ENCODE results near the gene ZFPM1.
A peak's percentile ranks its signal among the peaks of the same experiment; 100 is the strongest.

ZFPM1 gene

DNA sequence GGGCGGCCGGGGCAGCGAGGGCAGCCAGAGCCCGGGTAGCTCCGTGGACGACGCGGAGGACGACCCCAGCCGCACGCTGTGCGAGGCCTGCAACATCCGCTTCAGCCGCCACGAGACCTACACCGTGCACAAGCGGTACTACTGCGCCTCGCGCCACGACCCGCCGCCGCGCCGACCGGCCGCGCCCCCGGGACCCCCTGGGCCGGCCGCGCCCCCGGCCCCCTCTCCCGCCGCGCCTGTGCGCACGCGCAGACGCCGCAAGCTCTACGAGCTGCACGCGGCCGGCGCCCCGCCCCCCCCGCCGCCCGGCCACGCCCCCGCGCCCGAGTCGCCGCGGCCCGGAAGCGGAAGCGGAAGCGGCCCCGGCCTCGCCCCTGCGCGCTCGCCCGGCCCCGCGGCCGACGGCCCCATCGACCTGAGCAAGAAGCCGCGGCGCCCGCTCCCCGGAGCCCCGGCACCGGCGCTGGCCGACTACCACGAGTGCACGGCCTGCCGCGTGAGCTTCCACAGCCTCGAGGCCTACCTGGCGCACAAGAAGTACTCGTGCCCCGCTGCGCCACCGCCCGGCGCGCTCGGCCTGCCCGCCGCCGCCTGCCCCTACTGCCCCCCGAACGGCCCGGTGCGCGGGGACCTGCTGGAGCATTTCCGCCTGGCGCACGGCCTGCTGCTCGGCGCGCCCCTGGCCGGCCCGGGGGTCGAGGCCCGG, 81.0 kb downstream of the ZFPM1 start:
- peak overlapping the region in 1 of 3 experiments; percentile 56 for H3K27ac Mint-ChIP-seq
- TF ChIP-seq, protein P1, sequence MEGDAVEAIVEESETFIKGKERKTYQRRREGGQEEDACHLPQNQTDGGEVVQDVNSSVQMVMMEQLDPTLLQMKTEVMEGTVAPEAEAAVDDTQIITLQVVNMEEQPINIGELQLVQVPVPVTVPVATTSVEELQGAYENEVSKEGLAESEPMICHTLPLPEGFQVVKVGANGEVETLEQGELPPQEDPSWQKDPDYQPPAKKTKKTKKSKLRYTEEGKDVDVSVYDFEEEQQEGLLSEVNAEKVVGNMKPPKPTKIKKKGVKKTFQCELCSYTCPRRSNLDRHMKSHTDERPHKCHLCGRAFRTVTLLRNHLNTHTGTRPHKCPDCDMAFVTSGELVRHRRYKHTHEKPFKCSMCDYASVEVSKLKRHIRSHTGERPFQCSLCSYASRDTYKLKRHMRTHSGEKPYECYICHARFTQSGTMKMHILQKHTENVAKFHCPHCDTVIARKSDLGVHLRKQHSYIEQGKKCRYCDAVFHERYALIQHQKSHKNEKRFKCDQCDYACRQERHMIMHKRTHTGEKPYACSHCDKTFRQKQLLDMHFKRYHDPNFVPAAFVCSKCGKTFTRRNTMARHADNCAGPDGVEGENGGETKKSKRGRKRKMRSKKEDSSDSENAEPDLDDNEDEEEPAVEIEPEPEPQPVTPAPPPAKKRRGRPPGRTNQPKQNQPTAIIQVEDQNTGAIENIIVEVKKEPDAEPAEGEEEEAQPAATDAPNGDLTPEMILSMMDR (IDR thresholded peaks at IDR 0.05; ENCODE audit: unreplicated experiment in 3 of 3): no peak
- H3K4me3 Mint-ChIP-seq: peak overlapping the region in 2 of 3 experiments; percentile 28 to 41
- H3K4me1 Mint-ChIP-seq: peaks cover 11% of the 10 kb centered on the region
- peaks cover 6% of the 10 kb centered on the region for H3K27me3 Mint-ChIP-seq (ENCODE audit: low read depth)
- no peaks in the 10 kb centered on the region for H3K9me3 Mint-ChIP-seq
- peaks cover 4% of the 10 kb centered on the region for H3K36me3 Mint-ChIP-seq (ENCODE audit: low read depth)

DNA sequence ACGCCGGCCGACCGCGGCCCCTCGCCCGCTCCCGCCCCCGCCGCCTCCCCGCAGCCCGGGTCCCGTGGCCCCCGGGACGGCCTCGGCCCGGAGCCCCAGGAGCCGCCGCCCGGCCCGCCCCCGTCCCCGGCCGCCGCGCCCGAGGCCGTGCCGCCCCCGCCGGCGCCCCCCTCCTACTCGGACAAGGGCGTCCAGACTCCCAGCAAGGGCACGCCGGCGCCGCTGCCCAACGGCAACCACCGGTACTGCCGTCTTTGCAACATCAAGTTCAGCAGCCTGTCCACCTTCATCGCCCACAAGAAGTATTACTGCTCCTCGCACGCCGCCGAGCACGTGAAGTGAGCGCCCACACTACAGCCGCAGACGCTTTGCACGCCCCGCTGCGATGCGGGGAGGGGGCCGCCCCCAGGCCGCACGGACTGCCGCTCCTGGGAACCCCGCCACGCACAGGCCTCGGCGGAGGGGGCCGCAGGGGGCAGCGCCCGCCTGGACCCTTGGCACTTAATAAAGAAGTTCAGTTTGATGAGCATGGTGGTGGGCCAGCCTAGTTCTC, 81.6 kb downstream of the ZFPM1 start:
- TF ChIP-seq, protein P1 (IDR thresholded peaks at IDR 0.05; ENCODE audit: unreplicated experiment in 3 of 3): no peak
- Mint-ChIP-seq H3K27ac (peak overlapping the region; percentile 56 to 79 (median 70)), H3K4me1 (peaks cover 11% of the 10 kb centered on the region), H3K9me3 (no peaks in the 10 kb centered on the region), H3K27me3 (ENCODE audit: low read depth) (peaks cover 6% of the 10 kb centered on the region), H3K36me3 (ENCODE audit: low read depth) (no peaks in the 10 kb centered on the region), H3K4me3 (peak overlapping the region; percentile 82 to 92 (median 89))

DNA sequence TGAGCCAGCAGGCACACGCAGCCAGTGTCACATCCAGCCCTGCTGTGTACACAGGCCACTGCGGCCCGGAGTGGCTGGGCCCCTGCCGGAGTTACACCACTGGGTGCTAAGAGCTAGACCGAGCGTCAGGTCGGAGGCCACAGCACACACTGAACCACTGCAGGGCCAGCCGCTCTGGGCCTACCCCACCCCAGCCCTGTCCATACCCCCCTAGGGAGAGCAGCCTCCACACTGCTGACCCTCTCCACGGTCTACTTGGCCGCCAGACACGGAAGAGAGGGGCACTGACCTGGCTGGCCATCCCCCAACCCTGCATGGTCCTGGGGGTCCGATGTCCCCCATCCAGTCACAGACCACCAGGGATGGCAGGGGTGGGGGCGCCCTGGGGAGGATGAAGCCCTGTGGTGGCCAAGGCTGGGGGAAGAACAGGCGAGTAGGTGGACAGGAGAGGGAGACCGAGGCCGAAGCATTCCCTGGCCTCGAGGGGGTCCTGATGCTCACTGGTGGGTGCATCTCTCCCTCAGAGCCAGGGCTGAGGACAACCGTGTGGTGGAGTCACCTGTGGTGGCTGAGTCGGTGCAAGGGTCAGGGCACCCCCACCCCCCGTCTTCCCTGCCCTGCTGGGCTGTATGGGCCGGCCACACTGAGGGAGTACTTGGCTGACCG, 82.2 kb downstream of the ZFPM1 start:
- Mint-ChIP-seq H3K36me3 (ENCODE audit: low read depth) (no peaks in the 10 kb centered on the region), H3K4me3 (peak overlapping the region; percentile 82 to 92 (median 89)), H3K27ac (peak overlapping the region; percentile 64 to 80 (median 79)), H3K9me3 (no peaks in the 10 kb centered on the region), H3K27me3 (ENCODE audit: low read depth) (peaks cover 6% of the 10 kb centered on the region), H3K4me1 (peaks cover 11% of the 10 kb centered on the region)
- TF ChIP-seq, protein P1 (IDR thresholded peaks at IDR 0.05; ENCODE audit: unreplicated experiment in 3 of 3): no peak

DNA sequence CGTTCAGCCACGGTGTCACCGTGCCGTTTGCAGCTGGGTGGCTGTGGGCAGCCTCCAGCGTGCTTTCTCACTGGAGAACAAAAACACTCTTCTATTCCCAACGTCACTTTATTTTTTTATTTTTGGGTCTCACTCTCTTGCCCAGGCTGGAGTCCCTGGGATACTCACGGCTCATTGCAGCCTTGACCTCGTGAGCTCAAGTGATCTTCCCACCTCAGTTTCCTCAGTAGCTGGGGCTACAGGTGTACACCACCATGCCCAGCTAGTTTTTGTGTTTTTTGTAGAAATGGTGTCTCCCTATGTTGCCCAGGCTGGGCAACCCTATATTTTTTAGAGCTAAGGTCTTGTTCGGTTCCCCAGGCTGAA, 82.8 kb downstream of the ZFPM1 start:
- no peaks in the 10 kb centered on the region for H3K36me3 Mint-ChIP-seq (ENCODE audit: low read depth)
- TF ChIP-seq, protein P1 (IDR thresholded peaks at IDR 0.05; ENCODE audit: unreplicated experiment in 3 of 3): no peak

DNA sequence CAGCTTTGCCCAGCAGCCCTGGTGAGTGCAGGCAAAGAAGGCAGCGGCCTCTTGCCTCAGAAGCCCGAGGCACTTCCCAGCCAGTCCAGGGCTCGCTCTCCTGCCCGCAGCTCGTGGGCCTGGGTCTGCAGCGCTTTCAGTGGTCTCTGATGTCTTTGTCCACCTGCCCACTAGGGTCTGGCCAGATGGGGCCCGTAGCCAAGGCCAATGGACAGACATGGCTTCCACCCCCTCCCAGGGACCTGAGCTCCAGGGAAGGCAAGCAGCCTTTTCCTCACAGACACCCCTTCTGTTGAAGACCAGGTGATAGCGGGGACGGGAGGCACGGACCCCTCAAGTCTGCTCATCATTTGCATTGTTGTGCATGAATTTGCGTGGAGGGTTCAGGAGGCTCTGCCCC, 83.4 kb downstream of the ZFPM1 start:
- peaks cover 6% of the 10 kb centered on the region for H3K27me3 Mint-ChIP-seq (ENCODE audit: low read depth)
- peaks cover 5% of the 10 kb centered on the region for H3K4me1 Mint-ChIP-seq
- H3K36me3 Mint-ChIP-seq (ENCODE audit: low read depth): no peaks in the 10 kb centered on the region
- TF ChIP-seq, protein P1 (IDR thresholded peaks at IDR 0.05; ENCODE audit: unreplicated experiment in 3 of 3): no peak
- peak overlapping the region; percentile 82 to 92 (median 89) for H3K4me3 Mint-ChIP-seq
- no peaks in the 10 kb centered on the region for H3K9me3 Mint-ChIP-seq
- peak overlapping the region in 1 of 3 experiments; percentile 80 for H3K27ac Mint-ChIP-seq

More for the DNA sequence above, 82.8 kb downstream of the ZFPM1 start:
- Mint-ChIP-seq H3K9me3 (no peaks in the 10 kb centered on the region), H3K27me3 (ENCODE audit: low read depth) (peaks cover 6% of the 10 kb centered on the region), H3K27ac (peak overlapping the region; percentile 64 to 80 (median 79)), H3K4me1 (peaks cover 6% of the 10 kb centered on the region), H3K4me3 (peak overlapping the region; percentile 82 to 92 (median 89))
